GM19035 (cell line): ENCODE measurements around the gene KIF12.
"Not testable (repeated sequence)": the region's sequence is repeated elsewhere in the genome, so short reads cannot be mapped to it uniquely, and the experiment has no call there.

Source experiments
- ATAC-seq: cut with Tn5 transposase; IDR thresholded peaks from one replicate; pipeline ENCODE4 v1.9.1; 2021; ENCODE audit not compliant: unreplicated experiment

KIF12 gene

GRCh38 chr9:114086009-114086408 lies 13.1 kb downstream of the KIF12 start:
- no peak for ATAC-seq

GRCh38 chr9:114085387-114085789 lies 13.7 kb downstream of the KIF12 start:
- no peak for ATAC-seq

GRCh38 chr9:114084282-114085073 lies 14.6 kb downstream of the KIF12 start:
- ATAC-seq = no peak

GRCh38 chr9:114083666-114084065 lies 15.4 kb downstream of the KIF12 start:
- no peak for ATAC-seq

GRCh38 chr9:114082763-114083412 lies 16.2 kb downstream of the KIF12 start:
- ATAC-seq = not testable (repeated sequence)

GRCh38 chr9:114082017-114082762 lies 16.9 kb downstream of the KIF12 start:
- peak; percentile 85 for ATAC-seq

- ATAC-seq = no peak
Measured at GRCh38 chr9:114081441-114082016, 17.6 kb downstream of the KIF12 start.

GRCh38 chr9:114080773-114081440 lies 18.2 kb downstream of the KIF12 start:
- ATAC-seq = no peak

GRCh38 chr9:114080195-114080772 lies 18.8 kb downstream of the KIF12 start:
- ATAC-seq = no peak

- ATAC-seq = no peak
Measured at GRCh38 chr9:114078781-114079156, 20.3 kb downstream of the KIF12 start.

- no peak for ATAC-seq
Measured at GRCh38 chr9:114078021-114078780, 20.9 kb downstream of the KIF12 start, which contains the start of gene AMBP. AMBP (minus strand) TSS chr9:114078300; CDS start chr9:114078209, 91 bp downstream.

GRCh38 chr9:114077162-114077837 lies 21.8 kb downstream of the KIF12 start:
- no peak for ATAC-seq

- ATAC-seq = no peak
Measured at GRCh38 chr9:114076237-114077161, 22.6 kb downstream of the KIF12 start.

GRCh38 chr9:114075602-114076001 lies 23.5 kb downstream of the KIF12 start:
- ATAC-seq = no peak

GRCh38 chr9:114072184-114073140 lies 26.6 kb downstream of the KIF12 start:
- ATAC-seq = no peak

GRCh38 chr9:114071197-114071795 lies 27.8 kb downstream of the KIF12 start:
- ATAC-seq = no peak
